WTC11 (cell line): Measurements from ENCODE around the gene CLIC5. TPM values are rescaled to one million over a fixed set of nuclear protein-coding genes. Genes with fewer than 3 reads are reported as not detected.

ENCODE experiments used
- ATAC-seq: fragments of 200-7000 bp; cut with Tn5 transposase; 2 replicates; pipeline ENCODE4 v1.10.0; 2021; ENCODE audit warnings: mild to moderate bottlenecking, moderate library complexity
- CTCF ChIA-PET: fragments of 300-600 bp; sonication (Branson Sonifier 250); formaldehyde crosslinking; loops from one replicate; lab custom pipeline; 2021; ENCODE audit warnings: antibody characterized with exemption; lab: Charles Lee
- POLR2A ChIA-PET: fragments of 350-600 bp; sonication (Branson Sonifier 250); formaldehyde crosslinking; loops from one replicate; lab custom pipeline; 2021; ENCODE audit warnings: antibody characterized with exemption; lab: Charles Lee
- DNase-seq: peaks from one replicate; pipeline ENCODE4 v3.0.0; 2021; ENCODE audit warnings: low spot score
- H3K27ac Mint-ChIP-seq: 2 replicates; pipeline ENCODE4 v1.8.0; 2021; ENCODE audit warnings: mixed read lengths
- H3K27me3 Mint-ChIP-seq: 2 replicates; pipeline ENCODE4 v1.8.0; 2021; ENCODE audit warnings: low read depth, mild to moderate bottlenecking, moderate library complexity, mixed read lengths
- H3K36me3 Mint-ChIP-seq: 2 replicates; pipeline ENCODE4 v1.8.0; 2021; ENCODE audit warnings: mixed read lengths
- H3K4me1 Mint-ChIP-seq: 2 replicates; pipeline ENCODE4 v1.8.0; 2022; ENCODE audit warnings: mixed read lengths
- H3K4me3 Mint-ChIP-seq: 2 replicates; pipeline ENCODE4 v1.8.0; 2021; ENCODE audit warnings: mild to moderate bottlenecking, moderate library complexity, mixed read lengths
- H3K9me3 Mint-ChIP-seq: 2 replicates; pipeline ENCODE4 v1.8.0; 2021; ENCODE audit warnings: mixed read lengths
- ARID4B ChIP-seq: sonication (generic); formaldehyde crosslinking; IDR thresholded peaks from 2 replicates; pipeline ENCODE4 v1.8.0; 2023; ENCODE audit warnings: missing genetic modification reagents, mild to moderate bottlenecking, borderline replicate concordance
- ATF1 ChIP-seq: sonication (generic); formaldehyde crosslinking; IDR thresholded peaks from 2 replicates; pipeline ENCODE4 v1.8.1; 2023; ENCODE audit warnings: mild to moderate bottlenecking, moderate library complexity, missing genetic modification reagents
- GRHL2 ChIP-seq: fragments of 250-450 bp; sonication (Bioruptor Pico); IDR thresholded peaks from 2 replicates; pipeline ENCODE4 v1.8.0; 2022; ENCODE audit warnings: mild to moderate bottlenecking, moderate library complexity; ENCODE audit not compliant: insufficient replicate concordance, severe bottlenecking
- HMGA2 ChIP-seq: fragments of 250-450 bp; sonication (Bioruptor Pico); IDR thresholded peaks from 2 replicates; pipeline ENCODE4 v1.4.0; 2021; ENCODE audit warnings: mild to moderate bottlenecking, moderate library complexity
- HMGXB4 ChIP-seq: sonication (generic); formaldehyde crosslinking; IDR thresholded peaks from 2 replicates; pipeline ENCODE4 v1.8.1; 2023; ENCODE audit warnings: mild to moderate bottlenecking, moderate library complexity, missing genetic modification reagents
- MXD4 ChIP-seq: fragments of 250-450 bp; sonication (Bioruptor Pico); IDR thresholded peaks from 2 replicates; pipeline ENCODE4 v1.8.0; 2021; ENCODE audit warnings: mild to moderate bottlenecking, moderate library complexity, borderline replicate concordance
- RORB ChIP-seq: fragments of 250-450 bp; sonication (Bioruptor Pico); IDR thresholded peaks from 2 replicates; pipeline ENCODE4 v1.9.0; 2021; ENCODE audit warnings: mild to moderate bottlenecking
- SMAD3 ChIP-seq: sonication (generic); formaldehyde crosslinking; IDR thresholded peaks from 2 replicates; pipeline ENCODE4 v1.8.0; 2022; ENCODE audit warnings: missing genetic modification reagents, mild to moderate bottlenecking, borderline replicate concordance
- TCF7 ChIP-seq: sonication (generic); formaldehyde crosslinking; IDR thresholded peaks from 2 replicates; pipeline ENCODE4 v1.8.0; 2022; ENCODE audit warnings: mild to moderate bottlenecking, low read depth, missing genetic modification reagents, moderate library complexity
- TEAD1 ChIP-seq: sonication (generic); formaldehyde crosslinking; IDR thresholded peaks from 2 replicates; pipeline ENCODE4 v1.8.0; 2022; ENCODE audit warnings: mild to moderate bottlenecking, missing genetic modification reagents
- ZBTB21 ChIP-seq: sonication (generic); formaldehyde crosslinking; IDR thresholded peaks from 2 replicates; pipeline ENCODE4 v1.8.1; 2023; ENCODE audit warnings: mild to moderate bottlenecking, missing genetic modification reagents, borderline replicate concordance
- total RNA-seq: library from RNA; stranded (reverse); gene quantifications from 3 replicates; pipeline ENCODE4 v1.2.3, GENCODE V29; 2021
- TF ChIP-seq, protein P1 (sequence below): sonication (generic); formaldehyde crosslinking; conservative IDR thresholded peaks from 2 replicates; pipeline ENCODE4 v1.8.1; 2023; ENCODE audit warnings: mild to moderate bottlenecking, low read depth, missing genetic modification reagents, moderate library complexity
- TF ChIP-seq, protein P2 (sequence below): sonication (generic); formaldehyde crosslinking; conservative IDR thresholded peaks from 2 replicates; pipeline ENCODE4 v1.8.1; 2022; ENCODE audit warnings: mild to moderate bottlenecking, missing genetic modification reagents
- TF ChIP-seq, protein P3 (sequence below): sonication (generic); formaldehyde crosslinking; IDR thresholded peaks from 2 replicates; pipeline ENCODE4 v1.8.1; 2023; ENCODE audit warnings: mild to moderate bottlenecking, missing genetic modification reagents, moderate library complexity
- TF ChIP-seq, protein P4 (sequence below): fragments of 250-450 bp; sonication (Bioruptor Pico); IDR thresholded peaks from 2 replicates; pipeline ENCODE4 v1.8.0; 2021; ENCODE audit warnings: mild to moderate bottlenecking
- TF ChIP-seq, protein P5 (sequence below): sonication (generic); formaldehyde crosslinking; IDR thresholded peaks from 2 replicates; pipeline ENCODE4 v1.8.0; 2023; ENCODE audit warnings: mild to moderate bottlenecking, missing genetic modification reagents

CLIC5 gene
- total RNA-seq, 1 experiment from 2014 or later, result 0.22 TPM

DNA sequence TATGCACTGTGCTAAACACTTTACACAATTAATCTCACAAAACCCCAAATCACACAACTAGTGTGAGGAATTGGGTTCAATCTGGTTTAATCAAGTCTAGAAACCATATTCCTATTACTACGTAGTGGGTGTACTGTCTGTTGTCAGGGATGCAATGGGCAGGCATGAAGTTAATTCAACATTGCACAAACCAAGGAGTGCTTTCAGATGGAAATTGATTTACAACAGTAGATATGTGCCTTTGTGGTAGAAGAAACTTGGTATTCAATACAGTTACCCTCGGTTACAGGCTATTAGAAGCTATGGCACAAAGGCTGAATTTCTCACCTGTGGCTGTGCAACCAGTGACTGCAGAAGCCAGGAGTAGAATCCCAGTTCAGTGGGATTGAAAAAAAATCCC lies 157.8 kb downstream of the CLIC5 start (continued):
- TF ChIP-seq RORB (CRISPR knock-in tag), result no peak
- TF ChIP-seq, protein P1, sequence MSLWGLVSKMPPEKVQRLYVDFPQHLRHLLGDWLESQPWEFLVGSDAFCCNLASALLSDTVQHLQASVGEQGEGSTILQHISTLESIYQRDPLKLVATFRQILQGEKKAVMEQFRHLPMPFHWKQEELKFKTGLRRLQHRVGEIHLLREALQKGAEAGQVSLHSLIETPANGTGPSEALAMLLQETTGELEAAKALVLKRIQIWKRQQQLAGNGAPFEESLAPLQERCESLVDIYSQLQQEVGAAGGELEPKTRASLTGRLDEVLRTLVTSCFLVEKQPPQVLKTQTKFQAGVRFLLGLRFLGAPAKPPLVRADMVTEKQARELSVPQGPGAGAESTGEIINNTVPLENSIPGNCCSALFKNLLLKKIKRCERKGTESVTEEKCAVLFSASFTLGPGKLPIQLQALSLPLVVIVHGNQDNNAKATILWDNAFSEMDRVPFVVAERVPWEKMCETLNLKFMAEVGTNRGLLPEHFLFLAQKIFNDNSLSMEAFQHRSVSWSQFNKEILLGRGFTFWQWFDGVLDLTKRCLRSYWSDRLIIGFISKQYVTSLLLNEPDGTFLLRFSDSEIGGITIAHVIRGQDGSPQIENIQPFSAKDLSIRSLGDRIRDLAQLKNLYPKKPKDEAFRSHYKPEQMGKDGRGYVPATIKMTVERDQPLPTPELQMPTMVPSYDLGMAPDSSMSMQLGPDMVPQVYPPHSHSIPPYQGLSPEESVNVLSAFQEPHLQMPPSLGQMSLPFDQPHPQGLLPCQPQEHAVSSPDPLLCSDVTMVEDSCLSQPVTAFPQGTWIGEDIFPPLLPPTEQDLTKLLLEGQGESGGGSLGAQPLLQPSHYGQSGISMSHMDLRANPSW (CRISPR knock-in tag), result no peak
- TF ChIP-seq HMGA2 (CRISPR knock-in tag), result no peak
- no peak for TF ChIP-seq MXD4 (CRISPR knock-in tag)
- TF ChIP-seq, all 79 proteins: peak for 0

GRCh38 chr6:45855642-45856394 lies 159.8 kb downstream of the CLIC5 start:
- Mint-ChIP-seq H3K27ac (no peak overlapping the region), H3K4me3 (no peak overlapping the region), H3K4me1 (peaks cover 15% of the 10 kb centered on the region), H3K27me3 (peaks cover 21% of the 10 kb centered on the region), H3K36me3 (no peaks in the 10 kb centered on the region; the same call in 1 of the 2 replicates), H3K9me3 (peaks cover 12% of the 10 kb centered on the region; the same call in 1 of the 2 replicates)
- TF ChIP-seq ATF1 (CRISPR knock-in tag), result no peak
- POLR2A ChIA-PET, result no interaction called here
- ATAC-seq (no peak), DNase-seq (no peak)
- CTCF ChIA-PET, result no interaction called here

- ATAC-seq, result no peak
- H3K9me3 Mint-ChIP-seq, result peaks cover 12% of the 10 kb centered on the region; the same call in 1 of the 2 replicates
- POLR2A ChIA-PET, result no interaction called here
- TF ChIP-seq, protein P2, sequence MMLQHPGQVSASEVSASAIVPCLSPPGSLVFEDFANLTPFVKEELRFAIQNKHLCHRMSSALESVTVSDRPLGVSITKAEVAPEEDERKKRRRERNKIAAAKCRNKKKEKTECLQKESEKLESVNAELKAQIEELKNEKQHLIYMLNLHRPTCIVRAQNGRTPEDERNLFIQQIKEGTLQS (CRISPR knock-in tag), result no peak
- no peak for TF ChIP-seq SMAD3
- TF ChIP-seq, protein P3, sequence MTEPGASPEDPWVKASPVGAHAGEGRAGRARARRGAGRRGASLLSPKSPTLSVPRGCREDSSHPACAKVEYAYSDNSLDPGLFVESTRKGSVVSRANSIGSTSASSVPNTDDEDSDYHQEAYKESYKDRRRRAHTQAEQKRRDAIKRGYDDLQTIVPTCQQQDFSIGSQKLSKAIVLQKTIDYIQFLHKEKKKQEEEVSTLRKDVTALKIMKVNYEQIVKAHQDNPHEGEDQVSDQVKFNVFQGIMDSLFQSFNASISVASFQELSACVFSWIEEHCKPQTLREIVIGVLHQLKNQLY (CRISPR knock-in tag), result no peak
- TF ChIP-seq TEAD1 (CRISPR knock-in tag), result no peak
- TF ChIP-seq HMGXB4 (CRISPR knock-in tag), result no peak
- TF ChIP-seq, protein P4, sequence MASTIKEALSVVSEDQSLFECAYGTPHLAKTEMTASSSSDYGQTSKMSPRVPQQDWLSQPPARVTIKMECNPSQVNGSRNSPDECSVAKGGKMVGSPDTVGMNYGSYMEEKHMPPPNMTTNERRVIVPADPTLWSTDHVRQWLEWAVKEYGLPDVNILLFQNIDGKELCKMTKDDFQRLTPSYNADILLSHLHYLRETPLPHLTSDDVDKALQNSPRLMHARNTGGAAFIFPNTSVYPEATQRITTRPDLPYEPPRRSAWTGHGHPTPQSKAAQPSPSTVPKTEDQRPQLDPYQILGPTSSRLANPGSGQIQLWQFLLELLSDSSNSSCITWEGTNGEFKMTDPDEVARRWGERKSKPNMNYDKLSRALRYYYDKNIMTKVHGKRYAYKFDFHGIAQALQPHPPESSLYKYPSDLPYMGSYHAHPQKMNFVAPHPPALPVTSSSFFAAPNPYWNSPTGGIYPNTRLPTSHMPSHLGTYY (CRISPR knock-in tag), result no peak
- no peak for TF ChIP-seq TCF7 (CRISPR knock-in tag)
- TF ChIP-seq, protein P5, sequence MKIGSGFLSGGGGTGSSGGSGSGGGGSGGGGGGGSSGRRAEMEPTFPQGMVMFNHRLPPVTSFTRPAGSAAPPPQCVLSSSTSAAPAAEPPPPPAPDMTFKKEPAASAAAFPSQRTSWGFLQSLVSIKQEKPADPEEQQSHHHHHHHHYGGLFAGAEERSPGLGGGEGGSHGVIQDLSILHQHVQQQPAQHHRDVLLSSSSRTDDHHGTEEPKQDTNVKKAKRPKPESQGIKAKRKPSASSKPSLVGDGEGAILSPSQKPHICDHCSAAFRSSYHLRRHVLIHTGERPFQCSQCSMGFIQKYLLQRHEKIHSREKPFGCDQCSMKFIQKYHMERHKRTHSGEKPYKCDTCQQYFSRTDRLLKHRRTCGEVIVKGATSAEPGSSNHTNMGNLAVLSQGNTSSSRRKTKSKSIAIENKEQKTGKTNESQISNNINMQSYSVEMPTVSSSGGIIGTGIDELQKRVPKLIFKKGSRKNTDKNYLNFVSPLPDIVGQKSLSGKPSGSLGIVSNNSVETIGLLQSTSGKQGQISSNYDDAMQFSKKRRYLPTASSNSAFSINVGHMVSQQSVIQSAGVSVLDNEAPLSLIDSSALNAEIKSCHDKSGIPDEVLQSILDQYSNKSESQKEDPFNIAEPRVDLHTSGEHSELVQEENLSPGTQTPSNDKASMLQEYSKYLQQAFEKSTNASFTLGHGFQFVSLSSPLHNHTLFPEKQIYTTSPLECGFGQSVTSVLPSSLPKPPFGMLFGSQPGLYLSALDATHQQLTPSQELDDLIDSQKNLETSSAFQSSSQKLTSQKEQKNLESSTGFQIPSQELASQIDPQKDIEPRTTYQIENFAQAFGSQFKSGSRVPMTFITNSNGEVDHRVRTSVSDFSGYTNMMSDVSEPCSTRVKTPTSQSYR (CRISPR knock-in tag), result no peak
- no peak for TF ChIP-seq ZBTB21 (CRISPR knock-in tag)
- no peak for TF ChIP-seq GRHL2 (CRISPR knock-in tag)
- no peak for TF ChIP-seq ARID4B (CRISPR knock-in tag)
- no peak for DNase-seq
- H3K27ac Mint-ChIP-seq, result no peak overlapping the region
- H3K27me3 Mint-ChIP-seq, result peaks cover 21% of the 10 kb centered on the region
- no peak overlapping the region for H3K4me3 Mint-ChIP-seq
- peaks cover 24% of the 10 kb centered on the region for H3K4me1 Mint-ChIP-seq
- CTCF ChIA-PET, result no interaction called here
- no peaks in the 10 kb centered on the region; the same call in 1 of the 2 replicates for H3K36me3 Mint-ChIP-seq
These were observed 161.4 kb downstream of the CLIC5 start for GRCh38 chr6:45854149-45854742.
